ENCODE measurements around the gene FAF1. TPM values are rescaled to one million over a fixed set of nuclear protein-coding genes. Genes with fewer than 3 reads are reported as not detected.
"Not testable (repeated sequence)": the region's sequence is repeated elsewhere in the genome, so short reads cannot be mapped to it uniquely, and the experiment has no call there.

FAF1 gene
- total RNA-seq, 4 donors from 2014 or later: 47.1 to 87.0 (median 79.4) TPM

GRCh38 chr1:50877641-50878040, 82.4 kb downstream of the FAF1 start:
- 71 to 80% methylated on average over 1 of the region's 1 CpG for WGBS, 2 donors
- TF ChIP-seq CTCF (IDR thresholded peaks at IDR 0.05) (no peak), POLR2A (IDR thresholded peaks at IDR 0.05) (no peak)
- Histone ChIP-seq H3K9me3 (no peaks in the 10 kb centered on the region), H3K27ac (no peak overlapping the region), H3K4me1 (peaks cover 12 to 15% of the 10 kb centered on the region in 2 donors), H3K27me3 (no peaks in the 10 kb centered on the region), H3K4me3 (replicated peaks in 1 of 3) (no peak overlapping the region), H3K36me3 (no peaks in the 10 kb centered on the region)
- intact Hi-C loops (cut with DNase I): no loop called here
- no peak for DNase-seq

- 78 to 82% methylated on average over 5 of the region's 5 CpGs for WGBS, 2 donors
- H3K27ac ChIP-seq: no peak overlapping the region
- H3K4me3 ChIP-seq (replicated peaks in 1 of 3): no peak overlapping the region
- no peaks in the 10 kb centered on the region for H3K9me3 ChIP-seq
- intact Hi-C loops (cut with DNase I): no loop called here
- H3K27me3 ChIP-seq: no peaks in the 10 kb centered on the region
- H3K36me3 ChIP-seq: no peaks in the 10 kb centered on the region
- peak; percentile 24 to 51 for DNase-seq
- no peaks in the 10 kb centered on the region for H3K4me1 ChIP-seq
- TF ChIP-seq CTCF (IDR thresholded peaks at IDR 0.05) (peak in 3 of 6 experiments; percentile 12 to 50 (median 43)), POLR2A (IDR thresholded peaks at IDR 0.05) (no peak)
Observed at GRCh38 chr1:50873458-50874187, 86.4 kb downstream of the FAF1 start.

- H3K9me3 ChIP-seq; intact Hi-C loops (cut with DNase I): not testable (repeated sequence)
- WGBS, 2 donors: 97 to 99% methylated on average over 3 of the region's 3 CpGs
Observed at GRCh38 chr1:50864845-50865244, 95.2 kb downstream of the FAF1 start.

GRCh38 chr1:50861772-50862171, 98.3 kb downstream of the FAF1 start:
- Histone ChIP-seq H3K4me3 (replicated peaks in 1 of 3) (no peak overlapping the region), H3K27me3 (no peaks in the 10 kb centered on the region), H3K27ac (peak overlapping the region in 1 of 3 donors; percentile 8), H3K4me1 (peaks cover 0 to 8% of the 10 kb centered on the region in 2 donors), H3K36me3 (no peaks in the 10 kb centered on the region), H3K9me3 (no peaks in the 10 kb centered on the region)
- no peak for DNase-seq
- WGBS, 2 donors: 14 to 30% methylated on average over 1 of the region's 1 CpG
- TF ChIP-seq CTCF (IDR thresholded peaks at IDR 0.05): no peak
- no peak for TF ChIP-seq POLR2A (IDR thresholded peaks at IDR 0.05)
- intact Hi-C loops (cut with DNase I): no loop called here

More at GRCh38 chr1:50864845-50865244, 95.2 kb downstream of the FAF1 start:
- not testable (repeated sequence) for H3K27ac ChIP-seq; H3K4me3 ChIP-seq (replicated peaks in 1 of 3); DNase-seq; H3K4me1 ChIP-seq; H3K36me3 ChIP-seq; H3K27me3 ChIP-seq

- Histone ChIP-seq H3K27ac (no peak overlapping the region), H3K4me3 (replicated peaks in 1 of 3) (no peak overlapping the region), H3K9me3 (no peaks in the 10 kb centered on the region), H3K27me3 (no peaks in the 10 kb centered on the region), H3K4me1 (peaks cover 0 to 8% of the 10 kb centered on the region in 2 donors), H3K36me3 (no peaks in the 10 kb centered on the region)
- intact Hi-C loops (cut with DNase I): no loop called here
- TF ChIP-seq POLR2A (IDR thresholded peaks at IDR 0.05) (no peak), CTCF (IDR thresholded peaks at IDR 0.05) (no peak)
- DNase-seq: no peak
- WGBS, 2 donors: 96 to 99% methylated on average over 4 of the region's 4 CpGs
Observed at GRCh38 chr1:50860702-50861101, 99.4 kb downstream of the FAF1 start.
